K562 treated with DMSO at 1 percent for 12 hours (cell line): ENCODE measurements around the gene CTCFL. TPM values are rescaled to one million over a fixed set of nuclear protein-coding genes. Genes with fewer than 3 reads are reported as not detected.

ENCODE experiments used
- total RNA-seq: library from RNA; unstranded; fragments of 300-600 nt; gene quantifications from 2 replicates; pipeline ENCODE4 v1.2.3, GENCODE V29; 2022; ENCODE audit not compliant: insufficient read depth

The CTCFL gene
- 34.0 and 84.5 TPM in 2 replicates for total RNA-seq

GRCh38 chr20:57524511-57525176, at the start of gene CTCFL:
Gene CTCFL, minus strand, starts transcription at chr20:57525140. Its CDS starts 935 bp downstream, at chr20:57524205.

DNA sequence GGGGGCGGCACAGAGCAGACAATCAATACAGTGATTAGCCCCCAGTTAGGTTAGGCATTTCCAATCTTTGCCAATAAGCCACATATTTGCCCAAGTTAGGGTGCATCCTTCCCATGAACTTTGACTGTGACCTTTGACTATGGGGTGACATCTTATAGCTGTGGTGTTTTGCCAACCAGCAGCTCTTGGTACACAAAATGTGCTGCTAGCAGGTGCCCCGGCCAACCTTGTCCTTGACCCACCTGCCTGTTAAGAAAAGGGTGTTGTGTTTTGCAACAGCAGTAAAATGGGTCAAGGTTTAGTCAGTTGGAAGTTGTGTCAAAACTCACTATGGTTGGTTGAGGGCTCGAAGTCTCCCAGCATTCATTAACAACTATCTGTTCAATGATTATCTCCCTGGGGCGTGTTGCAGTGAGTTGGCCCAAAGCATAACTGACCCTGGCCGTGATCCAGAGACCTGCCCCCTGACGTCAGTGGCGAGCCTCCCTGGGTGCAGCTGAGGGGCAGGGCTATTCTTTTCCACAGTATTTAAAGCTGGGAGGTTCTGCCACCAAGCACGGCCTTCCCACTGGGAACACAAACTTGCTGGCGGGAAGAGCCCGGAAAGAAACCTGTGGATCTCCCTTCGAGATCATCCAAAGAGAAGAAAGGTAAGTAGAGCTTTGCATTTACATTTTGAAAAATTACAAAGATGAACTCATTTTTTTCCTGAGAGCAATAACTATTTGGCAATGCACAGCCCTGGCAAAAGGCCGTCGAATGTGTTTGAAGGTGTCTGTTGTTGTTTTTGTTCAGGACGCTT, 35.8 kb upstream of the CTCFL start, which contains the start of gene PCK1:
PCK1 (plus strand) TSS at position 557 of the 802 bp plus-strand sequence. CDS start 302 bp downstream, outside the sequence.

Other genes starting within 250 kb of the CTCFL start
- gene SPO11, start 195.3 kb downstream of the CTCFL start, total RNA-seq = not detected in 2 replicates
- 26.5 and 47.3 TPM in 2 replicates for gene RAE1, start 173.9 kb downstream of the CTCFL start, total RNA-seq
- 77.0 and 112 TPM in 2 replicates for gene RBM38, start 133.7 kb downstream of the CTCFL start, total RNA-seq
- gene PCK1, start 36.0 kb upstream of the CTCFL start, total RNA-seq = 0.14 TPM in 1 of 2 replicates, not detected in the other
- gene ZBP1, start 95.3 kb upstream of the CTCFL start, total RNA-seq = not detected in 2 replicates
- 0.20 TPM in 1 of 2 replicates, not detected in the other for gene PMEPA1, start 184.9 kb upstream of the CTCFL start, total RNA-seq